GM04504 (cell line): Measurements from ENCODE around the gene UBE2M.
A peak's percentile ranks its signal among the peaks of the same experiment; 100 is the strongest.
"Not testable (repeated sequence)": the region's sequence is repeated elsewhere in the genome, so short reads cannot be mapped to it uniquely, and the experiment has no call there.

ENCODE experiments used
- DNase-seq: peaks from one replicate; pipeline ENCODE4 v3.0.0-alpha.2; 2012; ENCODE audit warnings: low read depth

Gene UBE2M

GRCh38 chr19:58539169-58539559 lies 19.2 kb downstream of the UBE2M start:
- DNase-seq: not testable (repeated sequence)

- no peak for DNase-seq
These were observed 19.9 kb downstream of the UBE2M start for GRCh38 chr19:58538257-58539168.

- DNase-seq: no peak
These were observed 21.3 kb downstream of the UBE2M start for GRCh38 chr19:58536852-58537798.

GRCh38 chr19:58535857-58536256 lies 22.6 kb downstream of the UBE2M start:
- DNase-seq: no peak

- no peak for DNase-seq
These were observed 27.2 kb downstream of the UBE2M start for GRCh38 chr19:58531034-58531840.

- DNase-seq: no peak
These were observed 29.0 kb downstream of the UBE2M start for GRCh38 chr19:58529405-58529804.

- DNase-seq: no peak
These were observed 35.7 kb downstream of the UBE2M start for GRCh38 chr19:58522709-58523108.

GRCh38 chr19:58521651-58522050 lies 36.8 kb downstream of the UBE2M start:
- no peak for DNase-seq

- DNase-seq: no peak
These were observed 38.2 kb downstream of the UBE2M start for GRCh38 chr19:58520257-58520599.

- peak; percentile 91 for DNase-seq
These were observed 38.8 kb downstream of the UBE2M start, which contains the start of gene ZBTB45 for GRCh38 chr19:58519355-58520256. Gene ZBTB45 (minus strand): TSS chr19:58519810. CDS start chr19:58517673, 2,137 bp downstream.

GRCh38 chr19:58519087-58519354 lies 39.4 kb downstream of the UBE2M start:
- peak; percentile 48 for DNase-seq

- no peak for DNase-seq
These were observed 39.9 kb downstream of the UBE2M start for GRCh38 chr19:58518256-58519086.

GRCh38 chr19:58516964-58517833 lies 41.2 kb downstream of the UBE2M start:
- DNase-seq: no peak

GRCh38 chr19:58516246-58516836 lies 42.1 kb downstream of the UBE2M start:
- DNase-seq: no peak

GRCh38 chr19:58515259-58515658 lies 43.2 kb downstream of the UBE2M start:
- DNase-seq: no peak

GRCh38 chr19:58514564-58515022 lies 43.8 kb downstream of the UBE2M start:
- no peak for DNase-seq

- peak; percentile 60 for DNase-seq
These were observed 44.5 kb downstream of the UBE2M start for GRCh38 chr19:58513694-58514563.
